Astrocyte (in vitro differentiated cells and primary cell): Measurements from ENCODE around the gene EGFL7. TPM values are rescaled to one million over a fixed set of nuclear protein-coding genes. Genes with fewer than 3 reads are reported as not detected.

Experiments used
- DNase-seq: peaks from one replicate; pipeline ENCODE4 v3.0.0-alpha.2; 2010; ENCODE audit warnings: low read depth
- FAIRE-seq: peaks from 2 replicates; lab custom pipeline; 2011; peaks lifted over from hg19 to GRCh38; lab: Jason Lieb, UNC
- H2AFZ ChIP-seq: 2 replicates; pipeline ENCODE4 v1.6.0; 2012; ENCODE audit warnings: low read depth, low read length, inconsistent platforms
- H3K27ac ChIP-seq: 2 replicates; pipeline ENCODE4 v1.5.1; 2011; ENCODE audit warnings: low read depth, low read length, inconsistent platforms
- H3K27me3 ChIP-seq: 2 replicates; pipeline ENCODE4 v1.6.0; 2011; ENCODE audit warnings: low read length, inconsistent platforms; ENCODE audit not compliant: insufficient read depth
- H3K36me3 ChIP-seq: 2 replicates; pipeline ENCODE4 v1.5.1; 2011; ENCODE audit warnings: low read length, inconsistent platforms; ENCODE audit not compliant: insufficient read depth
- H3K4me1 ChIP-seq: 2 replicates; pipeline ENCODE4 v1.5.1; 2011; ENCODE audit warnings: low read length, inconsistent platforms; ENCODE audit not compliant: insufficient read depth
- H3K4me2 ChIP-seq: 2 replicates; pipeline ENCODE4 v1.6.0; 2012; ENCODE audit warnings: low read length, inconsistent platforms
- H3K4me3 ChIP-seq: 2 replicates; pipeline ENCODE4 v1.5.1; 2011; ENCODE audit warnings: low read depth, mild to moderate bottlenecking, low read length, inconsistent platforms; ENCODE audit not compliant: insufficient read depth
- H3K79me2 ChIP-seq: 2 replicates; pipeline ENCODE4 v1.6.0; 2012; ENCODE audit warnings: mild to moderate bottlenecking, low read length, inconsistent platforms; ENCODE audit not compliant: insufficient read depth
- H3K9ac ChIP-seq: 2 replicates; pipeline ENCODE4 v1.6.0; 2012; ENCODE audit warnings: mild to moderate bottlenecking, low read length, inconsistent platforms
- H3K9me3 ChIP-seq: 2 replicates; pipeline ENCODE4 v1.5.1; 2012; ENCODE audit warnings: low read depth, mild to moderate bottlenecking, low read length, inconsistent platforms; ENCODE audit not compliant: insufficient read depth
- H4K20me1 ChIP-seq: 2 replicates; pipeline ENCODE4 v1.6.0; 2012; ENCODE audit warnings: low read length, inconsistent platforms; ENCODE audit not compliant: insufficient read depth
- H3K27ac Mint-ChIP-seq: one replicate; pipeline ENCODE4 v1.8.0; 2021; ENCODE audit warnings: mild to moderate bottlenecking, mixed read lengths; ENCODE audit not compliant: unreplicated experiment
- H3K27me3 Mint-ChIP-seq: one replicate; pipeline ENCODE4 v1.8.0; 2021; ENCODE audit warnings: low read depth, mixed read lengths; ENCODE audit not compliant: unreplicated experiment
- H3K36me3 Mint-ChIP-seq: one replicate; pipeline ENCODE4 v1.8.0; 2021; ENCODE audit warnings: low read depth, mixed read lengths; ENCODE audit not compliant: unreplicated experiment
- H3K4me1 Mint-ChIP-seq: one replicate; pipeline ENCODE4 v1.8.0; 2021; ENCODE audit warnings: low read depth, mixed read lengths; ENCODE audit not compliant: unreplicated experiment
- H3K4me3 Mint-ChIP-seq: one replicate; pipeline ENCODE4 v1.8.0; 2021; ENCODE audit warnings: mild to moderate bottlenecking, moderate library complexity, mixed read lengths; ENCODE audit not compliant: unreplicated experiment
- H3K9me3 Mint-ChIP-seq: one replicate; pipeline ENCODE4 v1.8.0; 2021; ENCODE audit warnings: mild to moderate bottlenecking, mixed read lengths; ENCODE audit not compliant: unreplicated experiment
- CTCF ChIP-seq: IDR thresholded peaks from 2 replicates; pipeline ENCODE4 v1.5.1; 2011; ENCODE audit warnings: low read depth, mild to moderate bottlenecking, inconsistent platforms, low read length, moderate library complexity; ENCODE audit not compliant: insufficient read depth
- EZH2 ChIP-seq: IDR thresholded peaks from 2 replicates; pipeline ENCODE4 v1.6.1; 2012; ENCODE audit warnings: mild to moderate bottlenecking, low read length, inconsistent platforms; ENCODE audit not compliant: insufficient read depth
- total RNA-seq: library from RNA; stranded (reverse); gene quantifications from 2 replicates; pipeline ENCODE4 v1.2.1, GENCODE V29; 2021

The EGFL7 gene
- total RNA-seq, 1 donor from 2014 or later: 12.3 TPM

DNA sequence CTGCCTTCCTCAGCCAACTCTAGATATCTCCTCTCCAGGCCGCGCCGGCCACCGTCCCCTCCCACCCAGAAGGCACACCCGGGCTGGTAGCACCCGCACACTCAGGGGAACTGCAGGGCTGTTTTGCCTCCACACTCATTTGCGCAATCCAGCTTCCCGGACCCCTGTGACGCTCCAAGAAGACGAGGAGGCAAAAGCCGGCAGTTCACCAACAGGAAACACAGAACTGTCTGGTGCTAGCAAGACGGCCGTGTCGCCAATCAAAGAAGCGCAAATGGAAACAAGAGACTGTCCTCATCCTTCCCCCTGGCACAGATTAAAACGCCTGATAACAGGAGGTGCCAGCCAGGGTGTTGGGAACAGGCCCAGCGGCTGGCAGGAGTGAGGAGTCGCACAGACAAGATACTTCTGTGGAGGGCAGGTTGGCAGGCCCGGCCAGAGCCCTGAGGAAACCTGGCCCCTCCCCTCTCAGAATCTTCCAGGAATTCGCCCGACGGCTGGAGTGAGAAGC lies 16.8 kb downstream of the EGFL7 start:
- peaks cover 2% of the 10 kb centered on the region for H3K27me3 Mint-ChIP-seq
- H3K27ac Mint-ChIP-seq: no peak overlapping the region
- H3K9me3 Mint-ChIP-seq: no peaks in the 10 kb centered on the region
- Histone ChIP-seq H3K4me3 (no peak overlapping the region), H3K36me3 (no peaks in the 10 kb centered on the region), H4K20me1 (peaks cover 49% of the 10 kb centered on the region), H3K4me1 (no peaks in the 10 kb centered on the region), H3K27ac (no peak overlapping the region), H2AFZ (no peak overlapping the region), H3K9ac (no peak overlapping the region), H3K4me2 (no peak overlapping the region), H3K79me2 (peaks cover 10% of the 10 kb centered on the region), H3K9me3 (no peaks in the 10 kb centered on the region), H3K27me3 (no peaks in the 10 kb centered on the region)
- no peak overlapping the region for H3K4me3 Mint-ChIP-seq
- H3K4me1 Mint-ChIP-seq: no peaks in the 10 kb centered on the region
- TF ChIP-seq EZH2: no peak
- no peak for TF ChIP-seq CTCF
- DNase-seq: no peak
- no peaks in the 10 kb centered on the region for H3K36me3 Mint-ChIP-seq
- FAIRE-seq: no peak

DNA sequence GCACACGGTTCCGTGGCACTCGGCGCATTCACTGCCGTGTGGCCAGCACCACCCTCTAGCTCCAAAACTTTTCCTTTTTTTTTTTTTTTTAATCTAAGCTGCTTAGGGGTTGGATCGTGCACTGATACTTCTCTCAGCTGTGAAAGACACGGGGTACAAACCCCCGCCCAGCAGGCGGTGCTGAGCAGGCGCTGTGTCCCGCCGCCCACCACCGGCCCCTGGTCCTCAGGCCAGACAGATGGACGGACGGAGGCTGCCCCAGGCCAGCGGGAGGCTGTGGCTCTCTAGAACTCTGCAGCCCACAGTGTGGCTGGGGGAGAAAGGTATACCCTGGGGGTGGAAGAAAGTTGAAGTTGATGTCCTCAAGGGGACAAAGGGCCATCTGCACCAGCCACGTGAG lies 18.3 kb downstream of the EGFL7 start:
- H3K36me3 Mint-ChIP-seq: no peaks in the 10 kb centered on the region
- H3K4me1 ChIP-seq: peaks cover 3% of the 10 kb centered on the region
- H3K4me2 ChIP-seq: no peak overlapping the region
- peaks cover 2% of the 10 kb centered on the region for H3K27me3 Mint-ChIP-seq
- no peak for FAIRE-seq
- no peaks in the 10 kb centered on the region for H3K9me3 Mint-ChIP-seq
- TF ChIP-seq EZH2 (no peak), CTCF (no peak)
- no peaks in the 10 kb centered on the region for H3K4me1 Mint-ChIP-seq
- no peak overlapping the region for H3K27ac Mint-ChIP-seq
- H3K27me3 ChIP-seq: no peaks in the 10 kb centered on the region
- peaks cover 23% of the 10 kb centered on the region for H3K79me2 ChIP-seq
- H3K27ac ChIP-seq: no peak overlapping the region
- H3K9ac ChIP-seq: no peak overlapping the region
- no peak overlapping the region for H3K4me3 ChIP-seq
- H2AFZ ChIP-seq: no peak overlapping the region
- no peak overlapping the region for H3K4me3 Mint-ChIP-seq
- peaks cover 64% of the 10 kb centered on the region for H4K20me1 ChIP-seq
- H3K9me3 ChIP-seq: no peaks in the 10 kb centered on the region
- no peak for DNase-seq
- no peaks in the 10 kb centered on the region for H3K36me3 ChIP-seq

- no peaks in the 10 kb centered on the region for H3K9me3 ChIP-seq
- no peaks in the 10 kb centered on the region for H3K36me3 ChIP-seq
- peaks cover 7% of the 10 kb centered on the region for H3K4me1 ChIP-seq
- no peak overlapping the region for H3K9ac ChIP-seq
- FAIRE-seq (no peak), DNase-seq (no peak)
- H3K27me3 ChIP-seq: no peaks in the 10 kb centered on the region
- H3K4me1 Mint-ChIP-seq: no peaks in the 10 kb centered on the region
- no peak overlapping the region for H3K4me2 ChIP-seq
- no peaks in the 10 kb centered on the region for H3K36me3 Mint-ChIP-seq
- no peaks in the 10 kb centered on the region for H3K9me3 Mint-ChIP-seq
- peaks cover 66% of the 10 kb centered on the region for H4K20me1 ChIP-seq
- peaks cover 2% of the 10 kb centered on the region for H3K27me3 Mint-ChIP-seq
- TF ChIP-seq EZH2 (no peak), CTCF (no peak)
- H3K4me3 Mint-ChIP-seq: no peak overlapping the region
- no peak overlapping the region for H3K27ac ChIP-seq
- H3K79me2 ChIP-seq: peaks cover 23% of the 10 kb centered on the region
- H3K27ac Mint-ChIP-seq: no peak overlapping the region
- H2AFZ ChIP-seq: no peak overlapping the region
- H3K4me3 ChIP-seq: no peak overlapping the region
Measured at GRCh38 chr9:136681945-136682699, 19.4 kb downstream of the EGFL7 start.
